ENCODE results near the gene PLA2G4F. TPM values are rescaled to one million over a fixed set of nuclear protein-coding genes. Genes with fewer than 3 reads are reported as not detected.

PLA2G4F gene
- total RNA-seq, 1 experiment from 2014 or later: not detected

DNA sequence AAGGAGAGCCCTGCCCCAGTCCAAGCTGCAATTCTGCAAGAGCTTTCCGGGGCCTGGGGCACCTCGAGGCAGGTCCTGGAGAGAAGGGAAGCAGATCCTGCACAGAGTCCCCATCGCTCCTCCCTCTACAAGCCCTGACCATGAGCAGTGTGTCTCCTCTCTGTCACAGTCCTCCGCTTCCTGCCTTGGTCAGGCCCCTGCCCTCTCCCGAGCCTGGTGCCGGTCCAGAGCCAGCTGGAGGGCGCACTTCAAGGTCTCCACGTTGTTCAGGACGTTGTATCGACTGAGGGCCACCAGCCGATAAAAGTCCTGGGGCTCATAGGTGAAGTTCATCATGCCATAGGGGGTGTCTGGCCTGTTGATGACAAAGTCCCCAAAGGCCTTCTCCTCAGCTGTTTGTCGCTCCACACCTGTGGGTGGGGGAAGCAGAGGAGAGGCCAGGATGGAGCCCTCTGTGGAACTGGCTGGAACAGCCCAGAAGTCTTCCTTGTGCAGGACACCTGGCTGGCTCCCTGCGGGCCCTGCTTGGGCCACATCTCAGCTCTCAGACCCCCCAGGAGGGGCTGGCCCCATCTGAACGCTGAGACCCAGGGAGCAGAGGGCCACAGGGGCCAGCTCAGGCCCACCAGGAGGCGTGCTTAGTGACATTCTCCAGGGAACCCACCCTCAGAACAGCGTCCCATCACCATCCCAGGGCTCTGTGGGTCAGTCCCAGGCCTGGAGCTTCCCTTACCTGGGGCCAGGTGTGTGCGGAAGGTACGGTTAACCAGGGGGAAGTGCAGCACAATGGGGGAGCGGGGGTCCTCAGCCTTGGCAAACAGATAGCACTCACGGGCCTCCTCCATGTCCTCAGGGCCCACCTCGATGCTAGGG, 14.4 kb downstream of the PLA2G4F start:
- Histone ChIP-seq H3K27me3 (no peaks in the 10 kb centered on the region), H3K9me3 (no peaks in the 10 kb centered on the region), H3K4me3 (no peak overlapping the region), H3K36me3 (no peaks in the 10 kb centered on the region)
- no peak for DNase-seq

DNA sequence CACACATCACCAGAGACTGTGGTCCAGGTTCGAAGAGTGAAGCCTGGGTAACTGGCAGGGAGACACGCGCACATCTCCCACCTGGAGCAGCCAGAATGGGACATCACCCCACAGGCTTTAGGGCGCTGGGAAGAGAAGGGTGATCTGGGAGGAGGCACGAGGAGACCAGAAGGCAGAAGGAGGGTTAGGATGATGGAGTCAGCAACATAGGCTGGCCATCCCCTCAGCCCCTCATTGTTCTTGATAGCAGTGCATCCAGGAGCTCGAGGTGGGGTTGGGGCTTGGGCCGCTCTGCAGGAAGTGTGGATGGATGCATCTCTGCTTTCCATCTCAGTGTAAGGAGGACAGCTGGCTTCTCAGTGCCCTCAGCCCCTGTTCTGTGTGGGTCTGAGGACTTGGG, 15.2 kb downstream of the PLA2G4F start:
- DNase-seq: no peak

DNA sequence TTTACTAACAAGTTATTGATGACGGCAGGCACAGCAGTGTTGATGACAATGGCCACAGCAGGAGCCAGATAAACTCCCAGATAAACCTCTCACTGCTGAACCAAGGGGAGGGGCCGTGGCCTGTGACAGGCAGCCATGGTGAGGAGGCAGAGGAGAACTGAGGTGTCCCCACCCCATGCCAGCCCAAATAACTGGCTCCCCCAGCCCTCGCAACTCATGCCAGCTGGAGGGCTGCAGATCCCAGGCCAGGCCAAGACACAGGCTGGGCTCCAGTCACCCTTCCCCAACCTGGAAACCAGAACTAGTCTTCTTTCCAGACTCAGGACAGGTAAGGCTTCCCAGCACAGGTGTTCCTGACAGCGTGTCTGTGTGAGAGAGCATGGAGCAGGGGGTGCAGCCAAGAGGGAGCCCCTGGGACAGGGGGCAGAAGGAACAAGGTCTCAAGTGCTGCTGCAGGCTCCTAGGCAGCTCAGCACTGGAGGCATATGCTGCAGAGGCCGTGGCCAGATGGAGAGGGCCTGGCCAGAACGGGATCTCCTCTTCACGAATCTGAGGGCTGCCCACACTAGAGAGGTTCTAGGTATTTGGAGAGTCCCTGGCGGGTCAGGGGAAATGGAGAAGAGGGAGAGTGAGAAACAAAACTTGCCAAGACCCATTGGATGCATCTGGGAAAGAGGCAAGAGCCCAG, 15.9 kb downstream of the PLA2G4F start:
- H3K36me3 ChIP-seq: no peaks in the 10 kb centered on the region
- no peaks in the 10 kb centered on the region for H3K27me3 ChIP-seq
- no peak overlapping the region for H3K4me3 ChIP-seq
- no peak for DNase-seq
- no peaks in the 10 kb centered on the region for H3K9me3 ChIP-seq

More for the DNA sequence above, 15.2 kb downstream of the PLA2G4F start:
- no peaks in the 10 kb centered on the region for H3K27me3 ChIP-seq
- H3K4me3 ChIP-seq: no peak overlapping the region
- H3K9me3 ChIP-seq: no peaks in the 10 kb centered on the region
- H3K36me3 ChIP-seq: no peaks in the 10 kb centered on the region

DNA sequence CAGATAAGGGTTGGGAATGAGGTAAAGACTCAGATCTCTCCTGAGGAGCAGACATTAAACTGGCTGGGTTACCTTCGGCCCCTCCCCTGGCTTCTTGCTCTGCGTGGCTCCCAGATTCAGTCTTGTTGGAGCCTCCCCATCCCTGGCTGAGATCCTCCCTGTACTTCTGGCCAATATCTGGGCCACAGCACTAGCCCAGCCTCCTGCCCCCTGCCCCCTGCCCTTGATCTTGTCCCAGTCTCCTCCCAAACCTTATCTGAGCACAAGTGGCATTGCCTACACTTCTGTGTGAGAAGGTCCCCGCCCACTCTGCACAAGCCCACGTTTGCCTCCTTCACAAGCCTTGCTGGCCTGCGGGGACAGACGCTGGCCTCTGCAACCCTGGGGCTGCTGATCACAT, 16.8 kb downstream of the PLA2G4F start:
- Histone ChIP-seq H3K4me3 (no peak overlapping the region), H3K27me3 (no peaks in the 10 kb centered on the region), H3K9me3 (no peaks in the 10 kb centered on the region), H3K36me3 (no peaks in the 10 kb centered on the region)
- no peak for DNase-seq

DNA sequence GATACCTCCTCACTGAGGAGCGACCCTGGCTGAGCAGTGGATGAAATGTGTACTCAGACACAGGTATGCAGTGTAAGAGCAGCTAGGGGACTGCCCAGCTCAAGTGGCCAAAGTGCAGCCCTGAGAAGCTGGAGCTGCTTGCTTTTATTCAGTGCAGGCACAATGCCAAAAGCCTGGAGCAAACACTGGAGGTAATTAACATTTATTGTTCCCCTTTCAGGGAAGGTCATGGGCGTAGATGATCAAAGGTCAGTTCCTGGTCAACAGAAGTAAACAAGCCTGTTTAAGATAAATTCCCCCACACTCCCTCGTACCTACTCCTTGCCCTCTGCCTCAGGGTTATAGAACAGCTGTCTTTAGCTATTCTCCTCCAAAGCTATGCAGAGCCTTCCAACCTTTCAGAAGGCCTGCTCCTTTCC, 17.5 kb downstream of the PLA2G4F start:
- no peaks in the 10 kb centered on the region for H3K36me3 ChIP-seq
- DNase-seq: no peak

DNA sequence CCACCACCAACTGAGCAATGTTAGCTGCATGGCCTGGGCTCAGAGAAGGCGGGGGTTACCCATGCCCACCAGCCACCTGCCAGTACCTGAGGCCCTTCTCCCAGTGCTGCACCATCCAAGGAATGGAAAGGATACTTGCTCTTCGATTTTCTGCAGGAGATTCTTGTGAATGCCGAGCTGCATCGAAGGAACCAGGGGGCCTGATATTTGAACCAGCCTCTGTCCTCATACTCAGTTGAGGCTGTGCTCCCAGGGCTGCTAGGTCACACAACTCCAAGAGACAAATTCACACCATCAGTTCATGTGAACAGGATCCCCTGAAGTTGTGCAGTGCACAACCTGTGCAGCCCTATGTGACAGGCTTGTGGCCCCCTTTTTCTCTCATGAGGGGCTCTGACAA, 18.0 kb downstream of the PLA2G4F start:
- no peaks in the 10 kb centered on the region; the same call in 1 of the 2 replicates for H3K27me3 ChIP-seq
- H3K9me3 ChIP-seq: no peaks in the 10 kb centered on the region
- H3K4me3 ChIP-seq: no peak overlapping the region
- no peaks in the 10 kb centered on the region for H3K36me3 ChIP-seq
- DNase-seq: no peak

More for the DNA sequence above, 17.5 kb downstream of the PLA2G4F start:
- no peaks in the 10 kb centered on the region; the same call in 1 of the 2 replicates for H3K27me3 ChIP-seq
- H3K9me3 ChIP-seq: no peaks in the 10 kb centered on the region
- H3K4me3 ChIP-seq: no peak overlapping the region

DNA sequence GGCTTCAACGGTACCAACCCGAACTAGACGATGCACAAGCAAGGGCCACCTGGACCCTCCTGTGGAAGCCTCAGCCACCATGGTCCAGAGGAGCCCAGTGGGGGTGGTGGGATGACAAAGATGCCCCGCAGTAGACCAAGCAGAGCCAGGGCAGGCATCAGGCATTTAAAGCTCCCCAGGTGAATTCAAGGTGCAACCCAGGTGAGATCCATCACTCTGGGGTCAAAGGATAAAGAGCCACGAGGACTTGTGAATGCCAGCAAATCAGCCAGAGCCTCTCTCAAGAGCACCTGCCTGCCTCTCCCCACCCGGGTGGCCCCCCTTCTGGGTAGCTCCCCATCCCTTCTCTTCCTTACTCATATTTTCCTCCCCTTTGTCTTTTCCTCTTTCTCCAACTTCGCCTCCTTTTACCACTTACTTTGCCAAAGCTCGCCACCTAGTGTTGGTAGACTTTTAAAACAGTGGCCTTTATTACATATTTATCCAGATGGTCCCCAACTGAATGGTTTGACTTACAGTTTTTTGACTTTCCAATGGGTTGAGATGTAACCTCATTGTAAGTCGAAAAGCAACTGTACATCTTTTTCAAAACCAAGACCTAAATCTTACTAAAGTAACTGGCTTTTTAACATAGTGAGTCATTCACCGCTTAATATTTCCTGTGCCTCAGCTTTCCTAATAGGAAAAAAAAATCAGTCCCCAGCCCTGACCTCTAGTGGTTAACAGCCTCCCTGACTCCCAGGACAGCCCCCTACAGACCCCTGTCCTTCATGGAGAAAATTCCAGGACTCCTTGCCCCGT, 18.8 kb downstream of the PLA2G4F start:
- Histone ChIP-seq H3K4me3 (no peak overlapping the region), H3K36me3 (no peaks in the 10 kb centered on the region), H3K27me3 (no peaks in the 10 kb centered on the region; the same call in 1 of the 2 replicates), H3K9me3 (no peaks in the 10 kb centered on the region)
- no peak for DNase-seq

DNA sequence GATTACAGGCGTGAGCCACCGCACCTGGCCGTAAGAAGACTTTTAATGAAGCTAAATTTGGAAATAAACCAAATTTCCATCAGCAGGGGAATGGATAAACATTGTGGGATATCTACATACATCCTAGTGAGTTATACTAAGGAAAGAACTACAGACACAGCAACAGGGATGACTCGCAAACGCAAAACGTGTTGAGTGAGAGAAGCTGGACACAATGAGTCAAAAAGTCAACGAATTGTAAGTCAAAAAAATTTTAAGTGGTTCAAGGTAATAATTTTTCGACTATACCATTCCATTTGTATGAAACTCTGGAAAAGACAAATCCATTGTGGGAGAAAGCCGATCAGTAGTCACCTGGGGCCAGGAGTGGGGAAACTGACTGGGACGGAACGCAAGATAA, 19.9 kb downstream of the PLA2G4F start:
- no peak for DNase-seq
- Histone ChIP-seq H3K27me3 (no peaks in the 10 kb centered on the region; the same call in 1 of the 2 replicates), H3K9me3 (no peaks in the 10 kb centered on the region), H3K4me3 (no peak overlapping the region), H3K36me3 (no peaks in the 10 kb centered on the region)

DNA sequence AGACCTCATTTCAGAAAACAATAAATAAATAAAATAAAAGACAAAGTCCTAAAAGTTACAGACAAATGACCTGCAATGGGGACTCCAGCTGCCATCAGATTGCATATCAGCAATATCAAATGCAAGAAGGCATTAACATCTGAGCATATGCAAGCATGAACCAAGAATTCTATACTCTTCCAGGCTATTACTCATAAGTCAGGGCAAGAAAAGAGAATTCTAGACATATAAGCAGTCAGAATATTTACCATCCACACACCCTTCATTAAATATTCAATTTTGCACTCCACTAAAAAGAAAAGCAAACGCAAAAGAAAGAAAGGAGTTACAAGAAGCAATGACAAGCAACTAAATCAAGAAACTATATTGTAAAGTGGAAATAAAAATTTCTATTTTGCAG, 21.1 kb downstream of the PLA2G4F start:
- no peak for DNase-seq
- H3K9me3 ChIP-seq: no peaks in the 10 kb centered on the region
- H3K36me3 ChIP-seq: no peaks in the 10 kb centered on the region
- no peak overlapping the region for H3K4me3 ChIP-seq
- no peaks in the 10 kb centered on the region; the same call in 1 of the 2 replicates for H3K27me3 ChIP-seq

DNA sequence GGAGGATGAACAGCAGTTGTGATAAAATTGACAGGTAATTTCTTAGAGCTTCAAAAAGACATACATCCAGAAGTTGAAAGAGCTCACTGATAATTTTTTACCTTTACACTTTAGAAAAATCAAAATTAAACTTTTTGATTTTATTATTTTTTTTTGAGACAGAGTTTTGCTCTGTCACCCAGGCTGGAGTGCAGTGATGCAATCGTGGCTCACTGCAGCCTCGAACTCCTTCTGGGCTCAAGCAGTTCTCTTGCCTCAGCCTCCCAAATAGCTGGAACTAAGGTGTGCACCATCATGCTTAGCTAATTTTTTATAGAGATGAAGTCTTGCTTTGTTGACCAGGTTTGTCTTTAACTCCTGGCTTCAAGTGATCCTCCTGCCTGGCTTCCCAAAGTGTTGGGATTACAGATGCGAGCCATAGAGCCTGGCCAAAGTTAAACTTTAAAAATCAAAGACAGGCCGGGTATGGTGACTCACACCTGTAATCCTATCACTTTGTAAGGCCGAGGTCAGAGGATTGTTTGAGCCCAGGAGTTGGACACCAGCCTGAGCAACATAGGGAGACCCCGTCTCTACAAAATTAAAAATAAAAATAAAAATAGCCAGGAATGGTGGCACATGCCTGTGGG, 21.7 kb downstream of the PLA2G4F start:
- Histone ChIP-seq H3K36me3 (no peaks in the 10 kb centered on the region), H3K9me3 (no peaks in the 10 kb centered on the region), H3K27me3 (no peaks in the 10 kb centered on the region; the same call in 1 of the 2 replicates), H3K4me3 (no peak overlapping the region)
- no peak for DNase-seq

DNA sequence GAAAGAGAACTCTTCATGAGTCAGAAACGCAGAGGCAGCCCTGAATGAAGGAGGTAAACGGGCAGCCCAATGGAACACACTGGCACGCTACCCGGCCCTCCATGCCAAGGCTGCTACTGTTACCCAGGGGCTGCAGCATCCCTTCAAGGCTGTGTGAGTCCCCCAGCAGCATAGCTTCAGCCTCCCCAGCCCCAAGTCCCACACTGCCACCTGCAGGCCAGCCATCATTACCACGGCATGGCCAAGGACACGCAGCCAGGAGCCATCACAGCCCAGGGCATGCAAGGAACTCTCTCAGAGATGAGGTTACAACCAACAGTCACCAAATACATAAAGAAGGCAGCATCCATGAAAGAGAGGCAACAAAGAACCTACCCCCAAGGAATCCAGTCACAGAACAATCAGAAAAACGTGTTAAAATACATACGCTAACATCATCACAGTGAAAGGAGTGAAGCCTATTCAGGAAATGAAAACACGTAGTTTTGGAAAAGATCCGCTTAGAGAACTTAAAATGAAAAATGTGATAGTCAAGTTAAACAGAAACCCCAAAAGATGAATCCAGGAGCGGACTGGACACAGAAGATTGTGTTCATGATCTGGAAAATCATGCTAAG, 22.4 kb downstream of the PLA2G4F start:
- no peaks in the 10 kb centered on the region for H3K36me3 ChIP-seq
- no peaks in the 10 kb centered on the region for H3K9me3 ChIP-seq
- no peak overlapping the region for H3K4me3 ChIP-seq
- H3K27me3 ChIP-seq: no peaks in the 10 kb centered on the region; the same call in 1 of the 2 replicates
- peak; percentile 46 for DNase-seq

DNA sequence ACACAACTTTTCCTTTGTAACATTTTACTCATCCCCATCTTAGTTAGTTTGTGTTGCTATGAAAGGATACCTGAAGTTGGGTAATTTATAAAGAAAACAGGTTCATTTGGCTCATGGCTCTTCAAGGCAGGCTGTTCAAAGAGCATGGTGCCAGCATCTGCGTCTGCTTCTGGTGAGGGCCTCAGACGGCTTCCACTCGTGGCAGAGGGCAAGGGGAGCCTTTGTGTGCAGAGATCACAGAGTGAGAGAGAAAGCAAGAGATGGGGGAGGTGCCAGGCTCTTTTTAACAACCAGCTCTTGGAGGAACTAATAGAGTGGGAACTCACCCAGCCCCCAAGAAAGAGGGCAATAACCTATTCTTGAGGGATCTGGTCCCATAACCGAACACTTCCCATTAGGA, 23.1 kb downstream of the PLA2G4F start:
- no peaks in the 10 kb centered on the region for H3K9me3 ChIP-seq
- H3K4me3 ChIP-seq: no peak overlapping the region
- no peaks in the 10 kb centered on the region for H3K36me3 ChIP-seq
- no peaks in the 10 kb centered on the region; the same call in 1 of the 2 replicates for H3K27me3 ChIP-seq
- no peak for DNase-seq

DNA sequence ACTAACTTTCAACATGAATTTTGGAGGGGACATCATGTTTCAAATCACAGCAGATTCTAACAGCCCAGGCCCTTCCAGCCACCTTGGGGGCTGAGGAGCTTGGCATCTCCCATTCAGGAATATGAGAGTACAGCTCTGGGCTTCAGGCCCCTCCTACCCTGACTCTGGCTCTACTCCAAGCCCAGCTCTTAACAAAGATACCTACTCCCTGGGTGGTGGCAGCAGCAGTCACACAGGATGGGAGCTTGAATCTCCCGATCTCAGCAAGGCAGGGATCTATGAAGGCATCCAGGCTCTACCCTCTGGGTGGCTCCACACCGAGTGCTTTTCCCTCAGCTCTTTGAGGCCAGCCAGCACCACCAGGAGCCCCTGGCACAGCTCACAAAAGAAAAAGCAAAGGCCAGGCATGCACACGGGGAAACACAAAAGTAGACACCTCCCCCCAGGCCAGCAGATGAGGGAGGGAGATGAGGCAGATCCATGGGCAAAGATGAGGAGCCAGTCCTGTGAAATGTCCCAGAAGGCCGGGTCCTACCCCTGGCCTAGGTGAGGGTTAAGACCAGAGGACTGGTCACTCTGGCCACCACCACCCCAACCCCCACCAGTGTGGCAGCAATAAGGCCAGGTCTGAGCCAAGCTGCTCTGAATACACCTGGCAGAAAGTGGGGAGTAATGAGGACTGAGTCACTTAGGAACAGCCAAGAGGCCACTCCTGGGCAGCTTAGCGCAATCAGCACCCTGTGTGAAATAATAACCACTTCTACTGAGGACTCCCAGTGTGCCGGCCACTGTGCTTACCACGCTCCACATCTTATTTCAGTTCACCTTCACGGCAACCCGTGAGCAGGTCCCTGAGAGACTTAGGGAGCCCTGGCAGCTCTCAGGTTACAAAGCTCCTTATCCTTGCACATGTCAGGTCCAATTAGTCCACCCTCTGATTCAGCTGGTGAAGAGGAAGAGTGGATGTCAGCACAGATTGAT, 24.3 kb downstream of the PLA2G4F start:
- Histone ChIP-seq H3K9me3 (no peaks in the 10 kb centered on the region), H3K4me3 (no peak overlapping the region), H3K27me3 (no peaks in the 10 kb centered on the region; the same call in 1 of the 2 replicates), H3K36me3 (no peaks in the 10 kb centered on the region)
- no peak for DNase-seq

DNA sequence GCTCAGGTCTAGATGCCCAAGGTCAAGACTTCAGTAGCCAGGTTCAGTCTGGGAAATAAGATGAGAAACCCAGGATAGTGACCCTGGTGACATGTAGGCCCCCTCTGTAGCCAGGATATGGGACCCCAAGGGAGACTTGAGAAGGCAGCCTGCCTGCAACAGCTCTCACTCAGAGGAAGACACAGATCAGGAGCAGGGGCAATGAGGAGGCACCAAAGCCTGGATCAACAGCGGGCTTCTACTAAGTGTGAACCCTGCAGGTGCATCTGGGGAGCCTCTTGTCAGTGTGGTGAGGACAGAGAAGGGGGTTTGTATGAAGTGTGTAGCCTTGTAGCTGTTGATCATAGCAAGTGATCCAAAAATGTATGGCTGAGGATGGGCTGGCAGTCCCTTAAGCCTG, 25.4 kb downstream of the PLA2G4F start:
- DNase-seq: no peak
- H3K27me3 ChIP-seq: no peaks in the 10 kb centered on the region; the same call in 1 of the 2 replicates
- H3K9me3 ChIP-seq: no peaks in the 10 kb centered on the region
- H3K4me3 ChIP-seq: no peak overlapping the region
- no peaks in the 10 kb centered on the region for H3K36me3 ChIP-seq
